Fibroblast of skin of back (primary cell): ENCODE measurements around the gene PEX11B.
"Not testable (repeated sequence)": the region's sequence is repeated elsewhere in the genome, so short reads cannot be mapped to it uniquely, and the experiment has no call there.

Experiments used
- DNase-seq: peaks from one replicate; pipeline ENCODE4 v3.0.0-alpha.2; 2013

Gene PEX11B

DNA sequence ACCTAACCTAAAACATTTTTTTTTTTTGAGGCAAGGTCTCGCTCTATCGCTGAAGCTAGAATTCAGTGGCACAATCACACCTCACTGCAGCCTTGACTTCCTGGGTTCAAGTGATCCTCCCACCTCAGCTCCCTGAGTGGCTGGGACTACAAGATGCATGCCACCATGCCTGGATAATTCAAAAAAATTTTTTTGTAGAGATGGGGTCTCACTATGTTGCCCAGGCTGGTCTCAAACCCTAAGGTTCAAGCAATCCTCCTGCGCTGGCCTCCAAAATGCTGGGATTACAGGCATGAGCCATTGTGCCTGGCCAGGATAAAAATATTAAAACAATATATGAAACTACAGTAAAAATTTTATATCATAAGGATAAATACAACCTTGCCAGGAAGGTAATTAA, 34.4 kb upstream of the PEX11B start:
- no peak for DNase-seq

DNA sequence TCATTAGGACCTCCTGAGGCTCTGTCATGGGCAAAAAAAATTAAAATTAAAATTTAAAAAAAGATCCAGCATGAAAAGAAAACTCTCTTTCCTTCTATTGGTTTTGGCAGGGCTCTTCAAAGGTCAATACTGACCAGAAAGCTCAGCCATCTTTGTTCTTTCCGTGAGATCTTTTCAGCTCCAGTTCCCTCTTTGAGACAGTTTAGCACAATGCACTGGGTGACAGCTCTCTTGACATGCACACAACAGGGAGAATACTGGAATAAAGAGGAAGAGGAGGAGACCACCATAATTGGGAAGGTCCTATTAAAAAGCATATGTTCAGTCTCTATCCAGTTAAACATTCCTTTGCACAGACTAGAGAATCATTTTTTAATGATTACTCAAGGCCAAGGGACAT, 33.0 kb upstream of the PEX11B start:
- DNase-seq = no peak

DNA sequence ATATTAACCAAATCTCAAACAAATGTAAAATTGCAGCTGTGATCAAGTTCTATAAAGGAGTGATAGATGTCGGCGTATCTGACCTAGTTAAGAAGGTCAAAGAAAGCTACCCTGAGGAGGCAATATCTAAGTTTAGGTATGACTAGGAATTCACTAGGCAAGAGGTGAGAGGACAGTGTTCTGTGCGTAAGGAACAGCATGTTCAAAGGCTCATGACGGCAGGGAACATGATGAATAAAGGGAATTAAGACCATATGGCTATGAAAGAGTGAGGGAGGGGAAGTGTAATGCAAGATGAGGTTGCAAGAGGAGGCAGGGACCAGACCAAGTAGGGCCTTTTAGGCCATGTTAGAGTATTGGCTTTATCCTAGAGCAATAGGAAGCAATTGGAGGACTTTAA, 30.7 kb upstream of the PEX11B start:
- DNase-seq = no peak

DNA sequence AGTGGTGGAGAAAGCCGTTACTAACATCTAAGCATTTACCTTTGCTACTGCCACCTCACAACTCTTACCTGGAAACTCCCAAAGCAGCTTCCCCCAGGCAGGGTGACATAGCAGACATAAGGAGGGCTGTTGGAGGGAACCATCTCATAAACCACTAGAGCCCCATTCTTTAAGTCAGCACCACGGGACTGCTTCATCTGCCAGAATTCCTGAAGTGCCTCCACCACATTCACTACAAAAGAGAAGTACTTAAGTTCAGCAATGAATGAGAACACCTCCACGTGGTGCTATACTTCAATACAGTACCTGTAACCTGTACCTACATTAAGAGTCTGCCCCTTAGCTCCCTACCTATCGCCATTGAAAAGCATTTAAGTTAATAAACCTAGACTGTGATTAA, 29.0 kb upstream of the PEX11B start:
- no peak for DNase-seq

DNA sequence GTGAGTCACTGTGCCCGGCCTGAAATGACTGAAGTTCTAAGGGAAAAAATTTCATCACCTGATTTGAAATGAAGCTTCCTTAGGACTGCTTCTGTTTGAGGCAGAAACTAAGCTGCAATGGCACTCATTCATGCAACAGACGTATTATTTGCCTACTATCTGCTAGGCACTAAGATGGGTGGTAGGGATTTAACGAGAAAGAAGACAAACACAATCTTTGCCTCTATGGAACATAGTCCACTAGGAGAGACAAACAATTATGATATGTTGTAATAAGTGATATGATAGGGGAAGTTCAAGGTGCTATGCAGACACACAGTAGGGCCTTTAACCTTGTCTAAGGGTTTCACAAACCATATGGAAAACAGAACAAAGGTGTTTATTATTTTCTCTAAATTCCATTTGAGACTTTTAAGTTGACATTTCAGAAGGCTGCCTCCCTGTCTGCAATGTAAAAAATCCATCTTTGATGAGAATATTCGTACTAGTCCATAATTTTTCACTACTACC, 28.0 kb upstream of the PEX11B start:
- no peak for DNase-seq

DNA sequence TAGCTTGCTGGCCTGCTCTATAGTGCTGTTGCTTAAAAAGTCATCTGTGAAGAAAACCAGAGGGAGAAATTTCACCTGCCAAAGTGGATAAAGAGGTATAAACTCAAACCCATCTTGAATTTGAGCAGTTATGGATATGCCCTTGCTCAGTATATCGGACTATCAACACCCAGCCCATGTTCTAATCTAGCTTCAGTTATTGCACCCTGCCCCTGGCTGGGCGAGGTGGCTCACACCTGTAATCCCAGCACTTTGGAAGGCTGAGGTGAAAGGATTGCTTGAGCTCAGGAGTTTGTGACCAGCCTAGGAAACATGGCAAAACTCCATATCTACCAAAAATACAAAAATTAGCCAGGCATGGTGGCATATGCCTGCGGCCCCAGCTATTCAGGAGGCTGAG, 26.0 kb upstream of the PEX11B start:
- no peak for DNase-seq

DNA sequence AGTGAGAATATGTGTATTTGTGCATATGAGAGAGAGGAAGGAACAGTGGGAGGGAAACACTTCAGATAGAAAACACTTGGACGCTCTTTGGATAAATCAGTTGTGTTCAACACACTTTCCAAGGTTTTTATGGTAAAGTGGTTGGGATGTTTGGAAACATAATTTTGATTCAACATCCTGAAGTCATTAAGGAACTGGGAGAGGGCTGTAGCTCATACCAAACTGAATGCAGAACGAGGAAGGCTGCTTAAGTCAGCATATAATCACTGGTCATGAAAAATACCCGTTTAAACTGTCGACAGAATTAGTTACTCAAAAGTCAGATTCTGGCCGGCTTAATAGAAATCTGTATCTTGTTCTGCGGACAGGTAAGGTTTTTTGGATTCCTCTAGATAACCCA, 24.4 kb upstream of the PEX11B start:
- DNase-seq = no peak

DNA sequence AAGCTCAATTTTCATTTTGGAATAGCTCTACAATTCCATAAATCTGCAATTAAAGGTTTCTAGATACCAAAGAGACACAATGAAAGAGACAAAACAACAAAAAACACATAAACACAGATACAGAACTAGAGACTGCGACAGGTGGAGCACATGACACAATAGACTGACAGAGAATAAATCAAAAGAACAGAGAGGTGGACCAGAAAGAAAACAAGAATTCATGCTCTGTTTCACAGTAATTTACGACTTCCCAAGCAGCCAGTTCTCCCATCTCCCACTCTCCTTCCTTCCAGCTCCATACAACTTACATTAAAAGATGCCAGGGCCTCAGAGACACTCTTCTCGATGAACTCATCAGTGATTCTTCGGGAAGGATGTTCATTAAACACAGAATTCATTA, 23.9 kb upstream of the PEX11B start:
- DNase-seq = no peak

DNA sequence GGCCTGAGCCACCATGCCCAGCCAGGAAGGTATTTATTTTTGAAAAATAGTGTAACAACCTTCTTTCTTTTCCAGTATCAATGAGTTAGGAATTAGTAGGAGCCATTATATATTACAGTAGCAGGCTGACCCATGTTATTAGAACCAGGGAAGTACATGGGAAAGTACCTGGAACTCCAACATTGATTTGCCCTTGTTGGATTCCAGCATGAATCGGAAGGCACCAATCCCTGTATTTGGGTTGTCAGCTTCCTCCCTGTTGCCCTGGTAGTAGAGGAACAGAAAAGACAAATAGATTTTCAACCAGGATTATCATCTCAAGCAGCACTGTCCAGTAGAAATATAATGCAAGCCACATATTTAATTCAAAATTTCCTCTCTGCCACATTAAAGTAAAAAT, 18.9 kb upstream of the PEX11B start:
- no peak for DNase-seq

DNA sequence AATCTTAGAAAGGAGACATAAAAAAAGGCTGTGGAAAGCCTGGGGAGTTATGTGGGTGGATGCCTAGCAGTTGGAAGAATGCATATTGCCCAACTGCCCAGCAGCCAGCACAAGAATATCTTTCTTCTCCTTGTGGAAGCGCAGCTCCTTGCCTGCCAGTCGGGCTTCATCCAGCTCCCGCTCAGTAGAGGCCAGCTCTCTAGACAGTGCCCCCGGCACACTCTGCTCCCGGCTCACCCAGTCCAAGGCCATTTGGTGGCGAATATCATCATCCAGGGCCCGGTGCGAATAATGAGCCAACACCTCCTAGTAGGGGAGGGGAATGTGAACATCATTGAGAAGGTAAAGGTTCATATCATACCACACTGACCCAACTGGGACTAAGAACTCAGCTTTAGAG, 17.7 kb upstream of the PEX11B start:
- no peak for DNase-seq

DNA sequence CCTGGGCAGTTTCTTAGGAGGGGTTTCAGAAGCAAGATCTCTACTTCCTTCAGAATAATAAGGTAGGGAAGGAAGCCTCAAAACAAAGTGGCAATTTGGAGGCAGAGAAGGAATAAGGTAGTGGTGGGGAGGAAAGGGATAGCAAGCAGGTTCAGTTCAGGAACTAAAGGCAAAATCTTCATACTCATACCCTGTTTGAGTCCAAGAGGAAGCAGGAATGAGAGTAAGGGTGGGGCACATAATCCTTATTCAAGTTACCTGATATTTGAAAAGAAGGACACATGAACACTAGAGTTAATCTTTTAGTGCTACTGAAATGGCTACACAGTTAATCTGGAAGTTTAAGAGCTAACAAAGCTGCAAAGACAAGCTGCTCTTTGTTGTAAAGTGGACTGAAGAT, 17.2 kb upstream of the PEX11B start:
- DNase-seq = no peak

DNA sequence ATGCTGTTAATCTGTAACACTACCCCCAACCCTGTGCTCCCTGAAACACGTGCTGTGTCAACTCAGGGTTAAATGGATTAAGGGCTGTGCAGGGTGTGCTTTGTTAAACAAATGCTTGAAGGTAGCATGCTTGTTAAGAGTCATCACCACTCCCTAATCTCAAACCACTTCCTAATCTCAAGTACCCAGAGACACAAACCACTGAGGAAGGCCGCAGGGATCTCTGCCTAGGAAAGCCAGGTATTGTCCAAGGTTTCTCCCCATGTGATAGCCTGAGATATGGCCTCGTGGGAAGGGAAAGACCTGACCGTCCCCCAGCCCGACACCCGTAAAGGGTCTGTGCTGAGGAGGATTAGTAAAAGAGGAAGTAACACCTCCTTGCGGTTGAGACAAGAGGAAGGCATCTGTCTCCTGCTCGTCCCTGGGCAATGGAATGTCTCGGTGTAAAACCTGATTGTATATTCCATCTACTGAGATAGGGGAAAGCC, 14.0 kb upstream of the PEX11B start:
- not testable (repeated sequence) for DNase-seq

DNA sequence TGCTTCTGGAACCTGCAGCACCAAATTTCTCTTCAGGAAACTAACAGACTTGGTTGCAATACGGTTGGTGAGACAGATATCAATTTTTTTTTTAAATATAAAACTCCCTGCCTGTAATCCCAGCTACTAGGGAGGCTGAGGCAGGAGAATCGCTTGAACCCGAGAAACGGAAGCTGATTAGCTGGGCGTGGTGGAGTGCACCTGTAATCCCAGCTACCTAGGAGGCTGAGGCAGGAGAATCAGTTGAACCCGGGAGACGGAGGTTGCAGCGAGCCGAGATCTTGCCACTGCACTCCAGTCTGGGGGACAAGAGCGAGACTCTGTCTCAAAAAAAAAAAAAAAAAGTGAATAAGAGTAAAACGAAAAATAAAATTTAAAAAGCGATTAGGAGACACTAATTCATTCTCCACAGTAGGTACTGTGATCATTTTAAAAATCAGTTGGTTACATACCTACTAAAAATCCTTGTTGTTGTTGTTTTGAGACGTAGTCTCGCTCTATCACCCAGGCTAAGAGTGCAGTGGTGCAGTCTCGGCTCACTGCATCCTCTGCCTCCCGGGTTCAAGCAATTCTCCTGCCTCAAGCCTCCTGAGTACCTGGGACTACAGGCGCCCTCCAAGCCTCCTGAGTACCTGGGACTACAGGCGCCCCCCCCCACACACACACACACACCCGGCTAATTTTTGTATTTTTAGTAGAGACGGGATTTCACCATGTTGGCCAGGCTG, 9.6 kb upstream of the PEX11B start:
- no peak for DNase-seq

DNA sequence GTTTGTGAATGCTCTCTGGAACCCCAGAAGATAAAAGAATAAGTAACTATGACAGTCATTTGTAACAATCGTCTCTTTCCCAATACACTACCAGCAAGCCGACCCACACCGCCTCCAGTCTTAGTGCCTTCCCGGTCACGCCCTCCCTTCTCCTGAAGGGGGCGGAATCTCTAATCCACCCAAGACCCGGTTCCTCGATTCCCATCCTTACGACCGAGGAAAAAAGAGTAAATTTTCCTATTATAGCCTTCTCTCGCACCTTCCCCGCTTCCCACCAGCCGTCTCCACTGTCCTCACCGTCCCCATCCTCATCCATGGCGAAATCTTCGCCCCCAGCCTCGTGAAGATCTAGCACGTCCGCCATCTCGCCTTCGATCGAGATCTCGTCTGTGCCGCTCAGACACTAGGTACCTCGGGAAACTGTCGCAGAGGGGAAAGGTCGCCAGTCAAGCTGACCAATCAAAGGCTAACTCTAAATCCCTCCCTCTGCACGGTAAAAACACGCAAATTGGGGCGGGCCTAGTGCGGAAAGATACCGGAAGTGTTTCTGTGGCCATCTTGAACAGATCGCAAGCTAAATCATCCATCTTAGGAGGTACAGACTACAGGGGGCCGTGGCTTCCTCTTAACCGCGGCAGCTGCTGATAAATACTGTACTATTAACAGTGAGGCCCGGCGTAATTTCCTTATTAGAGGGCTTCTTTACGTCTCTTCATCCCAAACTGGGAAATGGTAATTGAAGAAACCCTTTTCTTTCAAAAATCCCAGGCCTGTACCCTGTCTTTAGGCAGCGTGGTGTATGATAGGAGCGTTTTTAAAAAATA, 8.8 kb upstream of the PEX11B start, which contains the start of gene RBM8A:
Gene RBM8A (minus strand): TSS at position 422 of the 824 bp plus-strand sequence. CDS start 58 bp downstream, at position 364.
- DNase-seq = peak; percentile 99

DNA sequence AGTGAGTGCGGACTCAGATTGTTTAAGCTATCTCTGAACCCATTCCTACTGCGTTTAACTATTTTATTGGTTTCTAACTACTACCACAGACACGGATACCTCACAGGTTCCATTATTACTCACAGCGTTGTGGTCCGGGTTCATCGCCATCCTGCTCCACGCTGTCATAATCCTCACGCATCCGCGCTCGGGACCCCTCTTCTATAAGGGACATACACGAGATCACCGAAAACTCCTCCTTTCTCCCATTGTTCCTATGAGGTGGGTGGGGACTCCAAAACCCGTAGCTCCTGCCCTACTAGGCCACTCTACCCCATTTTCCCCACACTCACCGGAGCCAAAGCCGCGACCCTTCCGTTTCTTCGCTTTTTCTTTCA, 8.2 kb upstream of the PEX11B start:
- peak; percentile 6 for DNase-seq

DNA sequence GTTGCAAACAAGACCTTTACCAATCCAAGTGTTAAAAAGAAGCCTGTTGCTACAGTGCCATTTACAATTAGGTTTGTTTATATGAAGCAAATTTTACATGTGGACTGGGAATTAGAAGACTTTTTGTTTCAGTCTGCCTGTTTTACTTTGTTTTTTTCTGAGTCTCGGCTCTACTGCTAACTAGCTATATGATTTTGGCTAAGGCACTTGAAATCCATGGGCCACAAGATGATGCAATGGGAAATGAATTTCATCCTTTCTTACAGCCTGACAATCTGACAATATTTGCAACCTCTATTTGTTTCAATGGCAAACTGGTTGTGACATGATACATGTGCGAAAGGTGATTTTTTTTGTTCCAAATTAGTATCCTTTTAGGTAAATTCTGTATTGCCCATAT, 3.7 kb upstream of the PEX11B start:
- DNase-seq = no peak

DNA sequence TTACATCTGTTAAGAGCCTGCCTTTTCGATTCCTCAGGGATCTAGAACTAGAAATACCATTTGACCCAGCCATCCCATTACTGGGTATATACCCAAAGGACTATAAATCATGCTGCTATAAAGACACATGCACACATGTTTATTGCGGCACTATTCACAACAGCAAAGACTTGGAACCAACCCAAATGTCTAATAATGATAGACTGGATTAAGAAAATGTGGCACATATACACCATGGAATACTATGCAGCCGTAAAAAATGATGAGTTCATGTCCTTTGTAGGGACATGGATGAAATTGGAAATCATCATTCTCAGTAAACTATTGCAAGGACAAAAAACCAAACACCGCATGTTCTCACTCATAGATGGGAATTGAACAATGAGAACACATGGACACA, 1.8 kb upstream of the PEX11B start:
- DNase-seq = not testable (repeated sequence)

DNA sequence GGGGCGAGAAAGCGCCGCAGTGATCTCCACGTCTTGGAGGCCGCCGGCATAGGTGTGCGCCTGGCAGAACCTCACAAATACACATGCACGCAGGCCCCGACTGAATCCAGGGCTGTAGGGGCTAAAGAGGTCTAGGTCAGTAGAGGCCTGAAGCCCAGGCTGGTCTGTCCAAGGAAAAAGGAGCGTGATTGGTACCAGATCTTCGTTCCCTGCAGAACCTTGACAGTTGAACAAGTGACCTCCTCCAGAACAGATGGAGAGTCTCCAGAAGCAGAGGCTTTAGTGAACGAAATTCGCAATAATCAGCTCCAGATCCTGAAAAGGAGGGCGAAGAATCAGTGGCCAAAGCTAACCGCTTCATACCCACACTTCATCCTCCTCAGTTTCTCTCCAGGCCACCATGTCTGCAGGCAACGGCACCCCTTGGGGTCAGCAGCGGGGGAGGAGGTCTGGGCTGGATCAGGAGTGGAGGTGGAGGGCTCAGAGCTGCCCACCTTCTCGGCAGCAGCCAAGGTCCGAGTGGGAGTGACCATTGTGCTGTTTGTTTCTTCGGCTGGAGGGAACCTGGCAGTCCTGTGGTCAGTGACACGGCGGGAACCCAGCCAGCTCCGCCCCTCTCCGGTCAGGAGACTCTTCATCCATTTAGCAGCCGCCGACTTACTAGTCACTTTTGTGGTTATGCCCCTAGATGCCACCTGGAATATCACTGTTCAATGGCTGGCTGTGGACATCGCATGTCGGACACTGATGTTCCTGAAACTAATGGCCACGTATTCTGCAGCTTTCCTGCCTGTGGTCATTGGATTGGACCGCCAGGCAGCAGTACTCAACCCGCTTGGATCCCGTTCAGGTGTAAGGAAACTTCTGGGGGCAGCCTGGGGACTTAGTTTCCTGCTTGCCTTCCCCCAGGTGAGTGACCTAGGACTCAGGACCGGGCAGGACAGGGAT, 749 bp upstream of the PEX11B start:
- DNase-seq = peak; percentile 20

DNA sequence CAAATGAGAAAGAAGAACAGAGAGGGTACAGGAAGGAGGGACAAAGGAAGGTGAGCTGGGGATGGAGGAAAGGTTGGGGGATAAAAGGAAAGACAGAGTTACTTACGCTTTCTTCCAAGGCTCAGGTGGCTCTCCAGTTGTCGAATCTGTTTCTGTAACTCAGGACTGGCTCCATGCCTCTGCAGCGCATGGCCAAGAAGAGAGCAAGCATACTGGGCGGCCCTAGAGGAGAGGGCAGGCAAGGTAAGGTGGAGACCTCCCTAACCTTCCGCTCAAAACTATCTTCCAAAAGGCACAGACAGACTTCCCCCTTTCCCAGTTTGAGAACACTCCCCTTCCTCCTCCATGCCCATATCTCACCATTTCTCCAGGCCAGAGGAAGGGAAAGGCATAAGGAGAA, 922 bp downstream of the PEX11B start:
- DNase-seq = no peak

DNA sequence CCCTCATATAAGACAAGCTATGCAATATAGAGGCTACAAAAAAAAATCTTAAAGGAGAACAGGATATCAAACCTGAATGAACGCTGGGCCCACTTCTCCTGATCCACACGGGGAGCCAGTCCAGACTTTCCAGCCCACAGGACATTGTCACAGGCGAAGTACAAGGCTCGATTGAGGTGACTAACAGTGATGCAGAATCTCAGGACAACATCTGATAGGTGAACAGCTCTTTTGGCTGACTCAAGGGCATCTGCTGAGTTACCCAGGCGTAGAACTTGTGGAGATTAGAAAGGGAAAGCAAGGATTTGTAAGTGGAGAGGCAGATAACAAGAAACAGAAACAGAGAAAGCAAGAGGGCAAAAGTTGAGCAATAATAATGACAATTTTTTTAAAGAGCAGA, 1.8 kb downstream of the PEX11B start:
- DNase-seq = no peak

DNA sequence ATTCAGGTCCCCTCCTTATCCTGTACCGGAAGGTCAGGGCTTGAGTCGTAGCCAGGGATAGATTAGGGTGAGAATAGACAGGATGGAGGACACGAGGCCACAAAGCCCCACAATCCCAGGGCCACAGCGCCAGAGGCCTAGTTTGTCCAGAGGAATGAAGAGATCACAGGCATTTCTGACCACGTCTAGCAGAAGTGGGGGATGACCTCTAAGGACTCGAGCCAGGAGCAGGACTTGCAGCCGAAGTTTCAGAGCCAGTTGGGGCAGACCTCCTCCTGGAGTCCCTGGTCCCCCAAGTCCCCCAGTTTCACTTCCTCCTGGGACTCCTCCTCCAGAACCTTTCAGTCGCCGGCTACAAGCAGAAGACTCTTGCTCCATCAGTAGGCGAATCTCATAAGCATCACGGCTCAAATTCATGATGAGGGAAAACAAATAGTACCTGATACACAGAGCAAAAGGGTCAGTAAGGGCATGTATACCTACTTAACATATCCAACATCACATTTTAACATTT, 6.3 kb downstream of the PEX11B start:
- no peak for DNase-seq

DNA sequence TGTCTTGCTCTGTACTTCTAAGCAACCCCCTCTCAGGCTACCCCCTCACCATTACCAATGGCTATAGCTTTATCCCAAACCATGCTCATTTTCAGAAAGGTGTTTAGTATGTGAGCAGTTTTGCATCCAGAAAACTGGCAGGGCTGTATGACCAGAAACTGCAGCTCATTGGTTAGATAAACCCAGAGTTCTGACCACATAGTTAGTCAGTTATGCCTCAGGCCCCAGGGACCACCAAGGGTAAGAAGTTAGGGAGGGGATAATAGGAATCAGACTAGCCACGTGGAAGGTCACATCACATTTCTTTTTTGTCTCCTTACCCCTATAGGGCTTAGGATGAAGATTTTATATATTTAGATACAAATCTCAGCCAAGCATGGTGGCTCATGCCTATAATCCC, 9.9 kb downstream of the PEX11B start:
- DNase-seq = peak; percentile 74
